HEK293 (cell line): ENCODE results near the gene TAS2R40.

Source experiments
- ATF2 ChIP-seq: fragments of 450-650 bp; formaldehyde crosslinking; IDR thresholded peaks from 2 replicates; pipeline ENCODE4 v1.5.1; 2016; ENCODE audit warnings: missing biosample characterization, missing genetic modification characterization, low read depth
- CTCF ChIP-seq: fragments of 450-650 bp; formaldehyde crosslinking; IDR thresholded peaks from 2 replicates; pipeline ENCODE4 v1.5.1; 2016; ENCODE audit warnings: missing biosample characterization, missing genetic modification characterization
- GLI4 ChIP-seq: fragments of 450-650 bp; formaldehyde crosslinking; IDR thresholded peaks from 2 replicates; pipeline ENCODE4 v1.5.1; 2016; ENCODE audit warnings: missing biosample characterization, missing genetic modification characterization
- GLIS2 ChIP-seq: fragments of 450-650 bp; formaldehyde crosslinking; IDR thresholded peaks from 2 replicates; pipeline ENCODE4 v1.5.1; 2016; ENCODE audit warnings: missing biosample characterization, missing genetic modification characterization
- HOXA7 ChIP-seq: sonication (generic); formaldehyde crosslinking; IDR thresholded peaks from 2 replicates; pipeline ENCODE4 v1.8.1; 2022; ENCODE audit warnings: missing genetic modification reagents, borderline replicate concordance
- KLF10 ChIP-seq: fragments of 450-650 bp; IDR thresholded peaks from 2 replicates; pipeline ENCODE4 v1.5.1; 2018; ENCODE audit warnings: missing biosample characterization, mild to moderate bottlenecking, missing genetic modification characterization
- PRDM1 ChIP-seq: fragments of 450-650 bp; formaldehyde crosslinking; IDR thresholded peaks from 2 replicates; pipeline ENCODE4; 2016; ENCODE audit warnings: missing biosample characterization, missing genetic modification characterization
- REST ChIP-seq: fragments of 450-650 bp; formaldehyde crosslinking; IDR thresholded peaks from 2 replicates; pipeline ENCODE4 v1.5.1; 2016; ENCODE audit warnings: missing biosample characterization, missing genetic modification characterization
- TRIM28 ChIP-seq: IDR thresholded peaks from 2 replicates; pipeline ENCODE4 v1.6.1; 2011; ENCODE audit warnings: low read length, control low read depth, borderline replicate concordance
- ZNF274 ChIP-seq, 2 experiments: fragments of 200-500 bp in 1 of 2; fragments of 450-650 bp in 1 of 2; sonication (Bioruptor generic) in 1 of 2; formaldehyde crosslinking in 1 of 2; IDR thresholded peaks; 2 replicates each; pipeline versions ENCODE4 v1.5.1 to v1.6.1; 2014 to 2016; ENCODE audit warnings: borderline replicate concordance in 1 of 2, inconsistent platforms in 1 of 2, low read length in 1 of 2, missing biosample characterization in 1 of 2, missing genetic modification characterization in 1 of 2
- ZNF324 ChIP-seq: fragments of 450-650 bp; formaldehyde crosslinking; IDR thresholded peaks from 2 replicates; pipeline ENCODE4 v1.5.1; 2016; ENCODE audit warnings: missing biosample characterization, missing genetic modification characterization
- ZNF350 ChIP-seq: fragments of 450-650 bp; formaldehyde crosslinking; IDR thresholded peaks from 2 replicates; pipeline ENCODE4 v1.5.0; 2017; ENCODE audit warnings: missing biosample characterization, mild to moderate bottlenecking, missing genetic modification characterization
- ZNF398 ChIP-seq: fragments of 450-650 bp; formaldehyde crosslinking; IDR thresholded peaks from 2 replicates; pipeline ENCODE4 v1.5.1; 2017; ENCODE audit warnings: missing biosample characterization, missing genetic modification characterization
- ZNF639 ChIP-seq: fragments of 450-650 bp; formaldehyde crosslinking; IDR thresholded peaks from 2 replicates; pipeline ENCODE4 v1.5.1; 2016; ENCODE audit warnings: missing biosample characterization, missing genetic modification characterization

- no peak for TF ChIP-seq CTCF
- TF ChIP-seq KLF10 (tag by site-specific recombination) = no peak
- TF ChIP-seq ZNF350 = no peak
- TF ChIP-seq ZNF398 (tag by site-specific recombination) = no peak
- no peak for TF ChIP-seq PRDM1 (tag by site-specific recombination)
- no peak for TF ChIP-seq HOXA7
- 0 out of 2 replicates have a peak, but pooled peaks have one; percentile 33 for TF ChIP-seq ZNF639 (tag by site-specific recombination)
- TF ChIP-seq GLI4 (tag by site-specific recombination) = no peak
- no peak for TF ChIP-seq ZNF274 (IDR thresholded peaks at IDR 0.05; ENCODE audit: low read length)
- no peak for TF ChIP-seq ZNF274 (tag by site-specific recombination; IDR thresholded peaks at IDR 0.05; ENCODE audit: borderline replicate concordance)
- peak; percentile 92 for TF ChIP-seq GLIS2 (tag by site-specific recombination)
- TF ChIP-seq TRIM28 = no peak
- TF ChIP-seq REST (tag by site-specific recombination) = no peak
- TF ChIP-seq ZNF324 = no peak
- no peak for TF ChIP-seq ATF2 (tag by site-specific recombination)
Measured at GRCh38 chr7:143263266-143264195, 41.7 kb downstream of the TAS2R40 start, which contains the start of gene GSTK1.
